ENCODE data around the gene KLRF2. TPM values are rescaled to one million over a fixed set of nuclear protein-coding genes. Genes with fewer than 3 reads are reported as not detected.

Gene KLRF2
- total RNA-seq, 1 donor from 2014 or later = not detected

- no peak overlapping the region for H3K4me3 Mint-ChIP-seq (ENCODE audit: unreplicated experiment)
- no peak overlapping the region for H3K27ac Mint-ChIP-seq (ENCODE audit: unreplicated experiment)
- no peaks in the 10 kb centered on the region for H3K36me3 Mint-ChIP-seq (ENCODE audit: low read depth, unreplicated experiment)
- H3K4me1 Mint-ChIP-seq (ENCODE audit: unreplicated experiment) = no peaks in the 10 kb centered on the region
- no peak for DNase-seq (ENCODE audit: low spot score)
- TF ChIP-seq CTCF (IDR thresholded peaks at IDR 0.05; ENCODE audit: unreplicated experiment) = no peak
- no peaks in the 10 kb centered on the region for H3K27me3 Mint-ChIP-seq (ENCODE audit: unreplicated experiment)
- H3K9me3 Mint-ChIP-seq (ENCODE audit: unreplicated experiment) = no peaks in the 10 kb centered on the region
Observed at GRCh38 chr12:9851927-9852326, 29.4 kb upstream of the KLRF2 start.

DNA sequence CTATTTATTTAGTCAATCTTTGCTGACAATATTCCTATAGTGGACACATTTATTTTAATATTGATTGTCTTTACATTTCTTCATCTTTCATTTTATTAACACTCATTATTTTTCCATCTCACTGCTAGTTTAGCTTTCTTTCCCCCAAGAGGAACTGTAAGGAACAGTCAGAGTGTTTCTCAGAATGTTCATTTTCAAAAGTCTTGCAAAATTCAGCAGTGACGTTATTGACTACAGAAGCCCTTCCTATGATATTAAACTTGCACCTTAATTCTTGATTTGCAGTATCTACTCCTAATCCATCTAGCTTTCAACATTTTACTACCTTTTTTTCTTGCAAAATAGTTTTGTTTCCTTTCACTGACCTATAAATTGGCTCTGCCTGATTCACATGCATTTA is 25.1 kb upstream of the KLRF2 start:
- no peaks in the 10 kb centered on the region for H3K9me3 Mint-ChIP-seq (ENCODE audit: unreplicated experiment)
- no peaks in the 10 kb centered on the region for H3K36me3 Mint-ChIP-seq (ENCODE audit: low read depth, unreplicated experiment)
- no peaks in the 10 kb centered on the region for H3K4me1 Mint-ChIP-seq (ENCODE audit: unreplicated experiment)
- H3K27ac Mint-ChIP-seq (ENCODE audit: unreplicated experiment) = no peak overlapping the region
- DNase-seq (ENCODE audit: low spot score) = no peak
- TF ChIP-seq CTCF (IDR thresholded peaks at IDR 0.05; ENCODE audit: unreplicated experiment) = no peak
- no peak overlapping the region for H3K4me3 Mint-ChIP-seq (ENCODE audit: unreplicated experiment)
- H3K27me3 Mint-ChIP-seq (ENCODE audit: unreplicated experiment) = no peaks in the 10 kb centered on the region

DNA sequence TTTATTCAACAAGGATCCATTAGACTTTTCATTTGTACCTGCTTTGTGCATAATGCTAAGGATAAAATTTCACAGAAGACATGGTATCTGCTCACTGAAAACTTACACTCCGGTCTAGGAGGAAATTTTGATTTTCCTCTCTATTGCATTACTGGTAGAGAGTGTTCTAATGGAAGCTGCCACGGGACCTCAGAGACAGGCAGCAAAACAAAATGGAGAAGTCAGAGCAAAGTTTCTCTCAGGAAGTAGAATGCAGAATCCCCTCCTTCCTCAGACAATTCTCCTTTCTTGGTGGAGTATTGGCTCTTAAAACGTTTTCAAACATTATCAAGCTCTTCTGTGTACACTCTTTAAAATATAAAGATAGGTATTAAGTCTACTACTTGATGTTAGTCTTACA is 24.4 kb upstream of the KLRF2 start:
- Mint-ChIP-seq H3K27me3 (ENCODE audit: unreplicated experiment) (no peaks in the 10 kb centered on the region), H3K9me3 (ENCODE audit: unreplicated experiment) (no peaks in the 10 kb centered on the region), H3K4me1 (ENCODE audit: unreplicated experiment) (no peaks in the 10 kb centered on the region), H3K27ac (ENCODE audit: unreplicated experiment) (no peak overlapping the region), H3K36me3 (ENCODE audit: low read depth, unreplicated experiment) (no peaks in the 10 kb centered on the region), H3K4me3 (ENCODE audit: unreplicated experiment) (no peak overlapping the region)
- TF ChIP-seq CTCF (IDR thresholded peaks at IDR 0.05; ENCODE audit: unreplicated experiment) = no peak
- DNase-seq (ENCODE audit: low spot score) = no peak

DNA sequence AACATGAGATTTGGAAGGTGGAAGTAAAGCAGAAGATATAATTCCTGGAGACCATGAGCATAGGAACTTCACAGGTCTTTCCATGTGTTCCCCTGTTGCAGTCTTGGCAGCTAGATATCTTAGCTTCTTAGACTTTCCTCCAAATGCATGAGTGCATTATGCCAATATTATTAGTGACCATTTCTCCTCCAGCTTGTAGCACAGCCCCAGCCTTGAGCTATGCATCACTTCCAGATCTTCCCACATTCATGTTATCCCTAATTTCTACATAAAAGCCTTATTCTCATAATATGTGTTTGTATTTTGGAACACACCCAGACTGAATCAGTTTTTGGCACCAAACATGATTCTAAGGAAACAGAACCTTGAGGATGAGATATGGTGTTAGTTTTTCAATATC is 23.2 kb upstream of the KLRF2 start:
- Mint-ChIP-seq H3K4me1 (ENCODE audit: unreplicated experiment) (no peaks in the 10 kb centered on the region), H3K36me3 (ENCODE audit: low read depth, unreplicated experiment) (no peaks in the 10 kb centered on the region), H3K9me3 (ENCODE audit: unreplicated experiment) (no peaks in the 10 kb centered on the region), H3K27ac (ENCODE audit: unreplicated experiment) (no peak overlapping the region), H3K27me3 (ENCODE audit: unreplicated experiment) (no peaks in the 10 kb centered on the region), H3K4me3 (ENCODE audit: unreplicated experiment) (no peak overlapping the region)
- DNase-seq (ENCODE audit: low spot score) = no peak
- TF ChIP-seq CTCF (IDR thresholded peaks at IDR 0.05; ENCODE audit: unreplicated experiment) = no peak

DNA sequence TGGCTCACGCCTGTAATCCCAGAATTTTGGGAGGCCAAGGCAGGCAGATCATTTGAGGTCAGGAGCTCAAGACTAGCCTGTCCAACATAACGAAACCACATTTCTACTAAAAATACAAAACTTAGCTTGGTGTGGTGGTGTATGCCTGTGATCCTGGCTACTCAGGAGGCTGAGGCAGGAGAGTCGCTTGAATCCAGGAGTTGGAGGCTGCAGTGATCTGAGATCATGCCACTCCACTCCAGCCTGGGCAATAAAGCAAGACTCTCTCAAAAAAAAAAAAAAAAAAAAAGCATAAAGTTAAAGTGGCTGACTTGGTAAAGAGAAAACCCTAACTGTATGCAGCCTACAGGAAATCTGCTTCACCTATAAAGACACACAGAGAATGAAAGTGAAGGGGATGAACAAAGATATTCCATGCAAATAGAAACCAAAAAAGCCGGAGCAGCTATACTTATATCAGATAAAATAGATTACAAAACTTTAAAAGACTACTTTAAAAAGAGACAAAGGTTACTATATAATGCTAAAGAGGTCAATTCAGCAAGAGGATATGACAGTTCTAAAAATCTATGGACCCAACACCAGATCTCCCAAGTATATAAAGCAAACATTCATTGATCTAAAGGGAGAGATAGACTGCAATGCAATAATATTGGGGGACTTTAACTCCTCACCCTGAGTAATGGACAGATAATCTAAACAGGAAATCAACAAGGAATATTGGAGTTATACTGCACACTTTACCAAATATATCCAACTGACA is 16.2 kb upstream of the KLRF2 start:
- H3K4me1 Mint-ChIP-seq (ENCODE audit: unreplicated experiment) = peaks cover 6% of the 10 kb centered on the region
- no peak overlapping the region for H3K27ac Mint-ChIP-seq (ENCODE audit: unreplicated experiment)
- no peaks in the 10 kb centered on the region for H3K36me3 Mint-ChIP-seq (ENCODE audit: low read depth, unreplicated experiment)
- H3K27me3 Mint-ChIP-seq (ENCODE audit: unreplicated experiment) = no peaks in the 10 kb centered on the region
- no peak for DNase-seq (ENCODE audit: low spot score)
- H3K9me3 Mint-ChIP-seq (ENCODE audit: unreplicated experiment) = no peaks in the 10 kb centered on the region
- no peak overlapping the region for H3K4me3 Mint-ChIP-seq (ENCODE audit: unreplicated experiment)
- TF ChIP-seq CTCF (IDR thresholded peaks at IDR 0.05; ENCODE audit: unreplicated experiment) = no peak

Data from endothelial cell (in vitro differentiated cells).